ENCODE data around the gene ARHGEF18. TPM values are rescaled to one million over a fixed set of nuclear protein-coding genes. Genes with fewer than 3 reads are reported as not detected.

The ARHGEF18 gene
- total RNA-seq, 1 donor from 2014 or later: 7.0 TPM

Other genes with a start within 250 kb of the ARHGEF18 start
- 71.9 TPM for gene INSR, start 54.5 kb upstream of the ARHGEF18 start, total RNA-seq
- gene PEX11G, start 140.1 kb downstream of the ARHGEF18 start, total RNA-seq: 0.97 TPM
- 92.1 TPM for gene ZNF358, start 167.2 kb downstream of the ARHGEF18 start, total RNA-seq
- 17.5 TPM for gene MCOLN1, start 173.7 kb downstream of the ARHGEF18 start, total RNA-seq
- gene PNPLA6, start 186.8 kb downstream of the ARHGEF18 start, total RNA-seq: 50.4 TPM
- 1.0 TPM for gene CAMSAP3, start 246.9 kb downstream of the ARHGEF18 start, total RNA-seq